SK-N-SH (cell line): ENCODE measurements around the gene ETNK2. TPM values are rescaled to one million over a fixed set of nuclear protein-coding genes. Genes with fewer than 3 reads are reported as not detected.

Experiments
- CTCF ChIA-PET: fragments of 300-600, 350-600 bp; formaldehyde crosslinking; extraction: SDS; loops from one replicate; lab custom pipeline; 2021; lab: Yijun Ruan, JAX
- POLR2A ChIA-PET: fragments of 350-600 bp; sonication (Branson Sonifier 250); formaldehyde crosslinking; extraction: SDS; loops from one replicate; lab custom pipeline; 2020; ENCODE audit warnings: antibody characterized with exemption, inconsistent platforms; lab: Yijun Ruan, JAX
- DNase-seq: peaks from one replicate; pipeline ENCODE4 v3.0.0; 2012
- H2AFZ ChIP-seq: fragments of 200-600 bp; sonication (generic); 2 replicates; pipeline ENCODE4 v1.8.1; 2016; ENCODE audit warnings: antibody characterized with exemption, mild to moderate bottlenecking, low read depth
- H3F3A ChIP-seq: fragments of 200-600 bp; sonication (generic); replicated peaks from 2 replicates; pipeline ENCODE3; 2016; ENCODE audit warnings: antibody characterized with exemption, mild to moderate bottlenecking; ENCODE audit not compliant: insufficient read depth
- H3K27ac ChIP-seq, 2 experiments: fragments of 200-500 bp in 1 of 2; fragments of 200-600 bp in 1 of 2; sonication (Bioruptor generic) in 1 of 2; sonication (generic), shearing (Covaris generic) in 1 of 2; 2 replicates each; pipeline versions ENCODE4 v1.5.1 to v1.6.1; 2014 to 2016; ENCODE audit warnings: low read depth in 2 of 2, inconsistent platforms in 1 of 2, low read length in 1 of 2, mild to moderate bottlenecking in 1 of 2, mixed read lengths in 1 of 2
- H3K27me3 ChIP-seq: fragments of 200-600 bp; sonication (generic), shearing (Covaris generic); 2 replicates; pipeline ENCODE4 v1.6.1; 2016; ENCODE audit warnings: mixed run types; ENCODE audit not compliant: insufficient read depth
- H3K36me3 ChIP-seq, 2 experiments: fragments of 200-500 bp in 1 of 2; fragments of 200-600 bp in 1 of 2; sonication (Bioruptor generic) in 1 of 2; sonication (generic) in 1 of 2; replicated peaks in 1 of 2; 2 replicates each; pipeline versions ENCODE3 to v1.5.1; 2014 to 2016; ENCODE audit warnings: low read length in 1 of 2, mild to moderate bottlenecking in 1 of 2; ENCODE audit not compliant: insufficient read depth in 2 of 2, control insufficient read depth in 1 of 2
- H3K4me1 ChIP-seq, 2 experiments: fragments of 200-500 bp in 1 of 2; fragments of 200-600 bp in 1 of 2; sonication (Bioruptor generic) in 1 of 2; sonication (generic), shearing (Covaris generic) in 1 of 2; 2 replicates each; pipeline versions ENCODE4 v1.5.1 to v1.6.1; 2014 to 2016; ENCODE audit warnings: low read depth in 1 of 2, low read length in 1 of 2, mixed run types in 1 of 2; ENCODE audit not compliant: insufficient read depth in 2 of 2, control insufficient read depth in 1 of 2
- H3K4me2 ChIP-seq: fragments of 200-600 bp; sonication (generic), shearing (Covaris generic); 2 replicates; pipeline ENCODE4 v1.6.1; 2017; ENCODE audit warnings: mixed run types
- H3K4me3 ChIP-seq, 2 experiments: fragments of 200-500 bp in 1 of 2; fragments of 200-600 bp in 1 of 2; sonication (Bioruptor generic) in 1 of 2; sonication (generic), shearing (Covaris generic) in 1 of 2; 2 replicates each; pipeline versions ENCODE4 v1.5.1 to v1.8.1; 2014 to 2016; ENCODE audit warnings: low read depth in 2 of 2, inconsistent platforms in 1 of 2, low read length in 1 of 2, mild to moderate bottlenecking in 1 of 2, mixed read lengths in 1 of 2, moderate library complexity in 1 of 2
- H3K79me2 ChIP-seq: fragments of 200-600 bp; sonication (generic); 2 replicates; pipeline ENCODE4 v1.8.1; 2017; ENCODE audit warnings: mild to moderate bottlenecking; ENCODE audit not compliant: insufficient read depth
- H3K9ac ChIP-seq: fragments of 200-600 bp; sonication (generic); 2 replicates; pipeline ENCODE4 v1.6.1; 2017; ENCODE audit warnings: mixed run types
- H3K9me2 ChIP-seq: fragments of 200-600 bp; sonication (generic); 2 replicates; pipeline ENCODE4 v1.6.1; 2017; ENCODE audit warnings: mixed run types
- H3K9me3 ChIP-seq: fragments of 200-600 bp; sonication (generic); 2 replicates; pipeline ENCODE4 v1.6.1; 2017; ENCODE audit warnings: mixed run types, mild to moderate bottlenecking, moderate library complexity
- H4K20me1 ChIP-seq: fragments of 200-600 bp; sonication (generic); 2 replicates; pipeline ENCODE4 v1.6.1; 2017; ENCODE audit warnings: mild to moderate bottlenecking, mixed run types; ENCODE audit not compliant: insufficient read depth
- ELF1 ChIP-seq: IDR thresholded peaks from 2 replicates; pipeline ENCODE4 v1.4.0; 2012
- FOSL2 ChIP-seq: IDR thresholded peaks from 2 replicates; pipeline ENCODE4 v1.4.0; 2012; ENCODE audit warnings: low read depth, mild to moderate bottlenecking, moderate library complexity, borderline replicate concordance
- GATA2 ChIP-seq: sonication (generic); formaldehyde crosslinking; IDR thresholded peaks from 2 replicates; pipeline ENCODE4 v1.5.0; 2020; ENCODE audit warnings: mild to moderate bottlenecking, missing genetic modification reagents
- JUND ChIP-seq: IDR thresholded peaks from 2 replicates; pipeline ENCODE4 v1.4.0; 2012
- MXI1 ChIP-seq: IDR thresholded peaks from 2 replicates; pipeline ENCODE4 v1.6.1; 2012; ENCODE audit warnings: mild to moderate bottlenecking, low read depth, low read length, improper control_type of control experiment
- NFIC ChIP-seq: IDR thresholded peaks from 2 replicates; pipeline ENCODE4 v1.4.0; 2012; ENCODE audit warnings: borderline replicate concordance
- POLR2AphosphoS5 ChIP-seq: IDR thresholded peaks from 2 replicates; pipeline ENCODE4 v1.6.1; 2012; ENCODE audit warnings: low read depth, low read length
- RAD21 ChIP-seq: IDR thresholded peaks from 2 replicates; pipeline ENCODE4 v1.6.1; 2012; ENCODE audit warnings: mild to moderate bottlenecking, low read length
- SIN3A ChIP-seq: IDR thresholded peaks from 2 replicates; pipeline ENCODE4 v1.6.1; 2012; ENCODE audit warnings: low read depth, mild to moderate bottlenecking, low read length, moderate library complexity, borderline replicate concordance
- TCF12 ChIP-seq: IDR thresholded peaks from 2 replicates; pipeline ENCODE4 v1.4.0; 2012
- YY1 ChIP-seq: IDR thresholded peaks from 2 replicates; pipeline ENCODE4 v1.4.0; 2012; ENCODE audit warnings: low read depth, mild to moderate bottlenecking
- WGBS: methylation state at CpG from one replicate; pipeline ENCODE4 v1.1.6; 2017; ENCODE audit warnings: low lambda C conversion rate; 5-methylcytosine and 5-hydroxymethylcytosine counted together
- polyA plus RNA-seq, 3 experiments: library from polyadenylated mRNA; depleted of rRNA; stranded (reverse); fragments of >200 nt; gene quantifications; 2 replicates each; pipeline ENCODE4 v1.2.3, GENCODE V29; 2012
- TF ChIP-seq, protein P1 (sequence below): IDR thresholded peaks from 2 replicates; pipeline ENCODE4 v1.4.0; 2012; ENCODE audit warnings: low read depth
- TF ChIP-seq, protein P2 (sequence below): IDR thresholded peaks from 2 replicates; pipeline ENCODE4 v1.6.1; 2012; ENCODE audit warnings: mild to moderate bottlenecking, low read depth, low read length, moderate library complexity
- TF ChIP-seq, protein P3 (sequence below): IDR thresholded peaks from 2 replicates; pipeline ENCODE4; 2012

Gene ETNK2
- polyA plus RNA-seq, 1 of the 3 experiments (the other 2 are of a cell fraction) = 16.1 TPM

DNA sequence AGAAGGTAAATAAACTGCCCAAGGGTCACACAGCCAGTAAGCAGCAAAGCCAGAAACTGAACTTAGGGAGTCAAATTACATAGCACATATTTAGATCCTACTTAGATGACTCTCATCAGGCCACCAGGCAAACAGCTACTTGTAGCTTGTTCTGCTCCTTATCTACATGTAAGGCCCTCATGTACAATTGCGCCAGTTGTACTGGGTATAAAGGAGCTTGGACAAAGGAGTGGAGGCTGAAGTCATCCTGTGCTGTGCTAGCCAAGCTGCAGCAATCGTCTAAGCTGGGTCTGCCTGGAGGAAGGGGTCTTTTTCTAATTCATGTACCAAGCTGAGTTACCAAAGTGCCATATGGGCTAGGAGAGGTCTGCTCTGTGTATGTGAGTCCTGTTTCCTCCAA, 12.8 kb downstream of the ETNK2 start:
- Histone ChIP-seq H3K9ac (no peak overlapping the region), H3K27me3 (no peaks in the 10 kb centered on the region), H3K36me3 (peaks cover 0 to 6% of the 10 kb centered on the region in 2 experiments), H3K27ac (no peak overlapping the region), H3F3A (no peaks in the 10 kb centered on the region), H3K9me2 (no peaks in the 10 kb centered on the region), H4K20me1 (no peaks in the 10 kb centered on the region), H3K4me1 (no peaks in the 10 kb centered on the region), H3K4me2 (no peak overlapping the region), H3K9me3 (no peaks in the 10 kb centered on the region), H3K4me3 (no peak overlapping the region), H2AFZ (no peak overlapping the region), H3K79me2 (no peaks in the 10 kb centered on the region)
- TF ChIP-seq RAD21 = no peak
- no peak for TF ChIP-seq NFIC
- no peak for TF ChIP-seq TCF12
- TF ChIP-seq, protein P1, sequence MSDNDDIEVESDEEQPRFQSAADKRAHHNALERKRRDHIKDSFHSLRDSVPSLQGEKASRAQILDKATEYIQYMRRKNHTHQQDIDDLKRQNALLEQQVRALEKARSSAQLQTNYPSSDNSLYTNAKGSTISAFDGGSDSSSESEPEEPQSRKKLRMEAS = no peak
- TF ChIP-seq GATA2 (CRISPR knock-in tag) = no peak
- no peak for TF ChIP-seq MXI1
- TF ChIP-seq JUND = no peak
- CTCF ChIA-PET = interaction anchor here (1.3 to 7.3 kb wide), 5 partner anchors 9 to 364 kb away, joined by 3 to 43 read pairs (median 9); partner anchors contain the start of gene ETNK2
- no peak for DNase-seq
- WGBS = 86% methylated on average over 2 of the region's 2 CpGs
- POLR2A ChIA-PET = no interaction called here

DNA sequence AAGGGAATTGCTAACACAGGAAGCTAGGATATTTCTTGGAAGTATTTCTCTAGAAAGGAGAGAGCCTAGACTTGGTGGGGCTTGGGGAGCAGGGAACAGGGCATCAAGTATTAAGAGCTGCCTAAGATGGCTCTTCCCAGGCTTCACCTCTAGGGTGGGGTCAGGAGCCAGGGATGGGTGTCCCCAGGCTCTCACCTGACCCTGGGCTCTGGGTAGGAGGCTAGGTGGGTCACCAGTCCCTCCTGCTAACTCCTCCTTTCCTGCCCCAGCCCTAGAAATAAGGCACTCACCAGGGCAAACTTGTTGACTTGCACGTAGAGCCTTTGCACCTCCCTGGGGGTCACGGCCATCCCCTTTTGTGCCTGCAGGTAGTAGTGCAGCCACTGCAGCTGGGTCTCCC, 15.0 kb downstream of the ETNK2 start:
- Histone ChIP-seq H3K9ac (no peak overlapping the region), H3K4me2 (no peak overlapping the region), H4K20me1 (no peaks in the 10 kb centered on the region), H3F3A (peaks cover 2% of the 10 kb centered on the region), H3K4me1 (peaks cover 3% of the 10 kb centered on the region in 2 experiments; a peak in 3 of 4 replicates), H3K27ac (no peak overlapping the region), H3K79me2 (no peaks in the 10 kb centered on the region), H3K4me3 (no peak overlapping the region), H3K9me3 (no peaks in the 10 kb centered on the region), H2AFZ (no peak overlapping the region), H3K9me2 (no peaks in the 10 kb centered on the region), H3K27me3 (no peaks in the 10 kb centered on the region), H3K36me3 (peaks cover 0 to 6% of the 10 kb centered on the region in 2 experiments)
- no peak for DNase-seq
- TF ChIP-seq ELF1 = no peak
- no peak for TF ChIP-seq TCF12
- no peak for TF ChIP-seq YY1
- TF ChIP-seq, protein P2, sequence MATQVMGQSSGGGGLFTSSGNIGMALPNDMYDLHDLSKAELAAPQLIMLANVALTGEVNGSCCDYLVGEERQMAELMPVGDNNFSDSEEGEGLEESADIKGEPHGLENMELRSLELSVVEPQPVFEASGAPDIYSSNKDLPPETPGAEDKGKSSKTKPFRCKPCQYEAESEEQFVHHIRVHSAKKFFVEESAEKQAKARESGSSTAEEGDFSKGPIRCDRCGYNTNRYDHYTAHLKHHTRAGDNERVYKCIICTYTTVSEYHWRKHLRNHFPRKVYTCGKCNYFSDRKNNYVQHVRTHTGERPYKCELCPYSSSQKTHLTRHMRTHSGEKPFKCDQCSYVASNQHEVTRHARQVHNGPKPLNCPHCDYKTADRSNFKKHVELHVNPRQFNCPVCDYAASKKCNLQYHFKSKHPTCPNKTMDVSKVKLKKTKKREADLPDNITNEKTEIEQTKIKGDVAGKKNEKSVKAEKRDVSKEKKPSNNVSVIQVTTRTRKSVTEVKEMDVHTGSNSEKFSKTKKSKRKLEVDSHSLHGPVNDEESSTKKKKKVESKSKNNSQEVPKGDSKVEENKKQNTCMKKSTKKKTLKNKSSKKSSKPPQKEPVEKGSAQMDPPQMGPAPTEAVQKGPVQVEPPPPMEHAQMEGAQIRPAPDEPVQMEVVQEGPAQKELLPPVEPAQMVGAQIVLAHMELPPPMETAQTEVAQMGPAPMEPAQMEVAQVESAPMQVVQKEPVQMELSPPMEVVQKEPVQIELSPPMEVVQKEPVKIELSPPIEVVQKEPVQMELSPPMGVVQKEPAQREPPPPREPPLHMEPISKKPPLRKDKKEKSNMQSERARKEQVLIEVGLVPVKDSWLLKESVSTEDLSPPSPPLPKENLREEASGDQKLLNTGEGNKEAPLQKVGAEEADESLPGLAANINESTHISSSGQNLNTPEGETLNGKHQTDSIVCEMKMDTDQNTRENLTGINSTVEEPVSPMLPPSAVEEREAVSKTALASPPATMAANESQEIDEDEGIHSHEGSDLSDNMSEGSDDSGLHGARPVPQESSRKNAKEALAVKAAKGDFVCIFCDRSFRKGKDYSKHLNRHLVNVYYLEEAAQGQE = no peak
- TF ChIP-seq, protein P1 = no peak
- no peak for TF ChIP-seq FOSL2
- TF ChIP-seq, protein P3, sequence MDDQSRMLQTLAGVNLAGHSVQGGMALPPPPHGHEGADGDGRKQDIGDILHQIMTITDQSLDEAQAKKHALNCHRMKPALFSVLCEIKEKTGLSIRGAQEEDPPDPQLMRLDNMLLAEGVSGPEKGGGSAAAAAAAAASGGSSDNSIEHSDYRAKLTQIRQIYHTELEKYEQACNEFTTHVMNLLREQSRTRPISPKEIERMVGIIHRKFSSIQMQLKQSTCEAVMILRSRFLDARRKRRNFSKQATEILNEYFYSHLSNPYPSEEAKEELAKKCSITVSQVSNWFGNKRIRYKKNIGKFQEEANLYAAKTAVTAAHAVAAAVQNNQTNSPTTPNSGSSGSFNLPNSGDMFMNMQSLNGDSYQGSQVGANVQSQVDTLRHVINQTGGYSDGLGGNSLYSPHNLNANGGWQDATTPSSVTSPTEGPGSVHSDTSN = no peak
- no peak for TF ChIP-seq POLR2AphosphoS5
- TF ChIP-seq SIN3A = no peak
- POLR2A ChIA-PET = no interaction called here
- 71% methylated on average over 2 of the region's 2 CpGs for WGBS
- CTCF ChIA-PET = interaction anchor here (1.3 to 7.3 kb wide), 4 partner anchors 9 to 266 kb away, joined by 4 to 43 read pairs (median 8); no protein-coding TSS in a partner anchor
